ENCODE results near the gene ADGRD1.
"Not testable (repeated sequence)": the region's sequence is repeated elsewhere in the genome, so short reads cannot be mapped to it uniquely, and the experiment has no call there.

ADGRD1 gene

DNA sequence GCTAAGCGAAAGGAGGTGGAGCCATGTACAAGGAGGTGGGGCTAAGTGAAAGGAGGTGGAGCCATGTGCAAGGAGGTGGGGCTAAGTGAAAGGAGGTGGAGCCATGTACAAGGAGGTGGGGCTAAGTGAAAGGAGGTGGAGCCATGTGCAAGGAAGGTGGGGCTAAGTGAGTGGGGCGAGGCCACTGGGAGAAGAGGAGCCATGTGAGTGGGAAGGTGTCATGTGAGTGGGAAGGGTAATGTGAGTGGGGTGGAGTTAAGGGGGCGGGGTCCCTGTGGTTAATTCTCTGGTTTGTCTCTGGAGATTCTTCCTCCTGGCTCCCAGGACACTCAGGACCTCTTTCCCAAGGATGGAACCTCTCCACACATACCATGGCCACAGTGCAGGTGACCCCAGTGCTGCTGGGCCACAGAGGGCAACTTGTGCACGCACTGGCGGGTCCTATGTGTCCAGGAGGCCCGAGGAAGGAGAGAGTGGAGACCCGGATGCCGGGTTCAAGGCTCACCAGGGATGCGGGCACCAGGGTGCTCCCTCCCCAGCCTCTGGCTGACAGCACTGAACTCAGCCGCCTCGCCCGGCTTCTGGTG is 117.6 kb downstream of the ADGRD1 start:
- DNase-seq; in situ Hi-C loops (cut with HindIII; ENCODE audit: low pct_ligation_motif_present, low pct_unique_long_range_greater_than_20kb, low sequenced_read_pairs): not testable (repeated sequence)

GRCh38 chr12:131071950-131072349 is 118.2 kb downstream of the ADGRD1 start:
- DNase-seq; in situ Hi-C loops (cut with HindIII; ENCODE audit: low pct_ligation_motif_present, low pct_unique_long_range_greater_than_20kb, low sequenced_read_pairs): not testable (repeated sequence)

GRCh38 chr12:131072451-131073230 is 118.9 kb downstream of the ADGRD1 start:
- in situ Hi-C loops (cut with HindIII; ENCODE audit: low pct_ligation_motif_present, low pct_unique_long_range_greater_than_20kb, low sequenced_read_pairs) = no loop called here

DNA sequence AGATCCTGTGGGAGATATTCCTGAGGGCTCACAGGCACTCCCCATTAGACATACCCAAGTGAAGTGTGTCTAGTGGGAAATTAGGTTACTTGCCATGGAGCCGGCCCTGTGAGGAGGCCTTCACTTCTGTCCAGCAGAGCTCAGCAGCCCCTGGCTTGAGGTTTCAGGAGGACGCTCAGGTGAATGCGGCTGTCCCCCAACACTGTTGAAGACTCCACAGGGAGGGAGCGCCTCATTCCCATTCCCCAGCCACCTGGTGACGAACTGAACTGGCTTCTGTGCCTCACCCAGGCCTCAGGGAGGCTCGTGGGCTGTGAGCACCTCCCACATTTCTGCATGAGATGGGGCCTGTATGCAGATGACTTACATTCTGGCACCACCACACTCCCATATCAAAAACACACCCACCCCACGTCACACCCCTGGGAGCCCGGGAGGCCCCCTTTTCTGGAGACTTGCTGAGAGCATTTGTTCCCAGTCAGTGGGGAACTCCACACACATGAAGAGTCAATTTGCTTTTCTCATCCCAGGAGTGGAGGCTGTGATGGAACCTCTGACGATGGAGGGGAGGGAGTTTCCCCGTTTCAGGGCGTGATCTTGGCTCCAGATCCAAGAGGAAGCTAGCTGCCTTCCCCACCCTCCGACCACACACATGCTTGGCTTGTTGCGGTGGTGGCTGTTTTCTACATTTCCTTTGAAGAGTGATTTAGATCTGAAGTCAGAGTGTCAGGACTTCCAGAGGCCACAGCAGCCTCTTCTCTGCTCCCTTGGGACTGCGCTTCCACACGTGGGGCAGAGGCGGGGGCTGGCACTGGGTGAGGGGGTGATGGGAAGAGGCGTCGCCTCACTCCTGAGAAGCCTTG is 120.7 kb downstream of the ADGRD1 start:
- in situ Hi-C loops (cut with HindIII; ENCODE audit: low pct_ligation_motif_present, low pct_unique_long_range_greater_than_20kb, low sequenced_read_pairs) = no loop called here
- DNase-seq = no peak

More at GRCh38 chr12:131072451-131073230, 118.9 kb downstream of the ADGRD1 start:
- DNase-seq = no peak

DNA sequence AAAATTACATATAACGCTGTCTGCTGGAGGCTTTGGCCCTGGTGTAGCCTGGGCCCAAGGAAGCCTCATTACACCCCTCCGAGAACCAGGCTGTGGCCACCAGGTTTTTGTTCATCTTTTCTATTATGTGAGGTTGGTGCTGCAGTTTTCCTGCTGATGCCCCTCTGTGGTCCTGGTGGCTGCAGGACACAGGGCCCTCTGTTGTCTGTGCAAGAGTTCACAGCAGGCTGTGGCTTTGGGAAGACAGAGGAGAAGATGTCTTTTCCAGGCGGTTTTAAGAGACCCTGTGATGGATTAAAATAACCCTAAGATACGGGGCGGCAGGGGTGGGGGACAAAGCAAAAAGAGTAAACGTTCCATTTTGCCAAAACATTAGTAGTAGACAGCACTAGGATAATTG is 121.5 kb downstream of the ADGRD1 start:
- no peak for DNase-seq
- in situ Hi-C loops (cut with HindIII; ENCODE audit: low pct_ligation_motif_present, low pct_unique_long_range_greater_than_20kb, low sequenced_read_pairs) = no loop called here

- in situ Hi-C loops (cut with HindIII; ENCODE audit: low pct_ligation_motif_present, low pct_unique_long_range_greater_than_20kb, low sequenced_read_pairs) = no loop called here
Measured at GRCh38 chr12:131075611-131076010, 121.9 kb downstream of the ADGRD1 start.

GRCh38 chr12:131076296-131076695 is 122.6 kb downstream of the ADGRD1 start:
- in situ Hi-C loops (cut with HindIII; ENCODE audit: low pct_ligation_motif_present, low pct_unique_long_range_greater_than_20kb, low sequenced_read_pairs) = no loop called here
- DNase-seq = no peak

More at GRCh38 chr12:131075611-131076010, 121.9 kb downstream of the ADGRD1 start:
- DNase-seq = no peak

GRCh38 chr12:131076791-131077747 is 123.4 kb downstream of the ADGRD1 start:
- in situ Hi-C loops (cut with HindIII; ENCODE audit: low pct_ligation_motif_present, low pct_unique_long_range_greater_than_20kb, low sequenced_read_pairs) = no loop called here
- DNase-seq = no peak

DNA sequence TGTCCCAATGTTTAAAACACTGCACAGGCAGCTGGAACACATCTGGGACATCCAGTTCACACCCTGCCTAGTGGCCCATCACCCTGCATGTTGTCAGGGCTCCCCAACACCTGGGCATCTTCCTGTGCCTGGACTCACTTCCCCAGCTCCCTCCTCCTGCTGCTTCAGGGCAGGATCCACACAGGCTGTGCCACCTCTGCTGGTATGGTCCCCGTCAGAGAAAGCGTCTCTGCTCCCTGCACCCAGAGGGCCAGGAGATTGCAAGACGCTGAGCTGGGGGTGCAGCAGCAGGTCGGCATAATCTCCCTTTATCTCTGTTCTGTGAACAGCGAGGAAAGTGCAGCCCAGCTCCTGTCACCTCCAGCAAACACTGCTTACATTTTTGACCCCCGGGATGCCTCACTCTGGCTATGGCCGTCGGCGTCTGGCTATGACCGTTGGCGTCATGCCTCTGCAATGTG is 124.3 kb downstream of the ADGRD1 start:
- DNase-seq = no peak
- in situ Hi-C loops (cut with HindIII; ENCODE audit: low pct_ligation_motif_present, low pct_unique_long_range_greater_than_20kb, low sequenced_read_pairs) = no loop called here

- no peak for DNase-seq
- in situ Hi-C loops (cut with HindIII; ENCODE audit: low pct_ligation_motif_present, low pct_unique_long_range_greater_than_20kb, low sequenced_read_pairs) = no loop called here
Measured at GRCh38 chr12:131082290-131083194, 128.8 kb downstream of the ADGRD1 start.

- DNase-seq = no peak
- in situ Hi-C loops (cut with HindIII; ENCODE audit: low pct_ligation_motif_present, low pct_unique_long_range_greater_than_20kb, low sequenced_read_pairs) = no loop called here
Measured at GRCh38 chr12:131084341-131085011, 130.8 kb downstream of the ADGRD1 start.

GRCh38 chr12:131085125-131085815 is 131.6 kb downstream of the ADGRD1 start:
- DNase-seq = no peak
- in situ Hi-C loops (cut with HindIII; ENCODE audit: low pct_ligation_motif_present, low pct_unique_long_range_greater_than_20kb, low sequenced_read_pairs) = no loop called here

DNA sequence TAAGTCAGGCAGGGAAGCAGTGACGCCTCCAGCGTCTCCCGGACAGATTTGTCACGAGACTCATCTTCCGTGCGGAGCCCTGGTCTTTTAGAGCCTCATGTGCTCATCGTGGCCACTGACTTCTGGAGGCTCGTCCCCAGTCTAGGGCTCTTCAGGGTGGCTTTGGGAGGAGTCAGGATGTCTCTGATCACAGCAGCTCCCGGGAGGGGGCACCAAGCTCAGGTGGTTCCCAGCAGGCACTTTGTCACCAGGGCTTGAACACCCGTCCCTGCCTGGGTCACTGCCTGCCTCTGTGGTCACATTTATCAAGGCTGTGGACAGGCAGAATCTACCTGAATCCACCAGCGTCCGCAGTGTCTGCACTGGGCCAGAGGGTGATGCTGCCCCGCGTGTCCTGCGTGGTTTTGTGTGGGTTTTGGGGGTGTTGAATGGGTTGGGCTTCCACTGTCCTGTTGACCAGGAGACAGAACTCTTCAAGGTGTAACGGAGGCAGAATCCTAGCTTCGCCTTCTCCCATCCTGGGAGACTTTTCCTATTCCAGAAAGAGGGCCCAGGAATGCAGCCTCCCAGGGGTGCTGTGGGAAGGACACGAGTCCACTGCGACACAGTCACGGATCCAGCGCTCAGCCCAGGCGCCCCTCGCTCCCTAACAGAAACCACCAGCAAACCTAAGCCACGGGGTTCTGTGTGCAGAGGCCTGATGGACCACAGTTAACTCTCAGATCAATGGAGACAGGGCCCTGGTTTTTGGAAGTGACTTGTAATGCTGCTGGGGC is 132.3 kb downstream of the ADGRD1 start:
- no peak for DNase-seq
- in situ Hi-C loops (cut with HindIII; ENCODE audit: low pct_ligation_motif_present, low pct_unique_long_range_greater_than_20kb, low sequenced_read_pairs) = no loop called here

DNA sequence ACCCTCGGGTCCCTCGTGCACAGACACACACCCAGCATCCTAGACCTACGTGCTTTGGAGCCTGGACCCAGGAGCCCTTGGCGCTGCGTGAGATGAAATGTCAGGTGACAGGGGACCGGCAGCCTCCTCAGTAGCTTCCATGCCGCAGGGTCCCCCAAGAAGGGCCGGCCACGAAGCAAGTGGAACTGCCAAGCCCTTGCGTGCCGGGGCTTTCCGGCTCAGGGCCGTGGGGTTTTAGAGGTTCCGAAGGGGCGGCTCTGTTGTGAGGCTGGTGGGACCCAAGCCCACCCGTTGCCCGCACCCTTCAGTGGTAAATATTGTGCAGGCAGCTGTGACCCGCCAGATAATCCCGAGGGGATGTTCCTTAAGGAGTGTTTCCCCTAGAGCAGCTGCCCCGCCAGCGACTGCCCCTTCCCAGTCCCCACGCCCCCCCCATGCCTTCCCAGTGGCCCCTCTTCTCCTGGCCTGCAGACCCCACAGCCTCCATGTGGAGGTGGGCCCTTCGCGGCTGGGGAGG is 133.7 kb downstream of the ADGRD1 start:
- in situ Hi-C loops (cut with HindIII; ENCODE audit: low pct_ligation_motif_present, low pct_unique_long_range_greater_than_20kb, low sequenced_read_pairs) = no loop called here

DNA sequence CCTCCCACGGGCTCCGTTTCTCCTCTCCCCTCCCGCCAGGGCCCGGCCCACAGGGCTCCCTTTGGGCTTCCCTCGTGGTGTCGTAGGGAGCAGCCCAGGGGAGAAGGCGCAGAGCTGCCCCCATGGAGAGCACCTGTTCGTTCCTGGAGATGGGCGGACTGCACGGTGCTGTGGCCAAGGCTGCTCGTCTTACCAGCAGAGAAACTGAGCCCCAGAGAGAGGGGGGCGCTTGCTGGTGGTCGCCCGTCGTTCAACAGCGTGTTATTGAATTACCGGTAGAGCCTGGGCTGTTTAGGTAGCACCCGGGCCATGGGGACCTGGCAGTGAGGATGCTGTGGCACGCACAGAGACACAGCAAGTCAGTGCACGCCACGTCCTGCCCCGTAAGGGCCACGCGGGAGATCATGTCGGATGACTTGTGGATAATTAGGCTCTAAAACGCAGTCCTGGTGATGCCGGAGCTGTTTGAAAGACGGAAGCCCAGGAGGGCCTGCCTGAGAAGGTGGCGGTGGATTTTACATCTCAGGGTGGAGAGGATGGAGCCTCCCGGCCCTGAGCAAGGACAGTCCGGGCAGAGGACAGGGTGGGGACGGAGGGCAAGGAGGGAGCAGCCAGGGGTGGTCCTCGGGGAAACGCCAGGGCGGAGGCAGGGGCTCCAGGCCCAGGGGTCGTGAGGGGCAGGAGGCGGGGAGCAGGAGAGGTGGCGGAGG is 134.4 kb downstream of the ADGRD1 start:
- in situ Hi-C loops (cut with HindIII; ENCODE audit: low pct_ligation_motif_present, low pct_unique_long_range_greater_than_20kb, low sequenced_read_pairs) = no loop called here
- no peak for DNase-seq

More for the DNA sequence above, 133.7 kb downstream of the ADGRD1 start:
- no peak for DNase-seq

All from ACHN (cell line).